H1 (cell line): ENCODE results near the gene WDR1.

ENCODE experiments used
- CEBPB ChIP-seq: IDR thresholded peaks from 2 replicates; pipeline ENCODE4 v1.6.1; 2012; ENCODE audit warnings: low read depth, low read length
- EP300 ChIP-seq, 2 experiments: IDR thresholded peaks; 1 replicate in 1 of 2; 2 replicates in 1 of 2; pipeline ENCODE4 v1.6.1; 2011 to 2012; ENCODE audit warnings: low read depth in 2 of 2, low read length in 2 of 2, mild to moderate bottlenecking in 2 of 2, borderline replicate concordance in 1 of 2, inconsistent platforms in 1 of 2, moderate library complexity in 1 of 2
- FOSL1 ChIP-seq: IDR thresholded peaks from 2 replicates; pipeline ENCODE4 v1.6.1; 2011; ENCODE audit warnings: mild to moderate bottlenecking, low read depth, low read length, moderate library complexity; ENCODE audit not compliant: insufficient read depth
- HDAC2 ChIP-seq, 2 experiments: fragments of 300-600 bp in 1 of 2; sonication (generic) in 1 of 2; IDR thresholded peaks; 2 replicates each; pipeline ENCODE4 v1.6.1; 2011 to 2012; ENCODE audit warnings: low read depth in 2 of 2, low read length in 2 of 2, mild to moderate bottlenecking in 2 of 2, moderate library complexity in 2 of 2, borderline replicate concordance in 1 of 2, inconsistent platforms in 1 of 2
- JUND ChIP-seq: IDR thresholded peaks from 2 replicates; pipeline ENCODE4 v1.6.1; 2011; ENCODE audit warnings: mild to moderate bottlenecking, improper control_type of control experiment, low read length
- POLR2A ChIP-seq, 2 experiments: IDR thresholded peaks; 1 replicate in 1 of 2; 2 replicates in 1 of 2; pipeline ENCODE4 v1.6.1; 2011; ENCODE audit warnings: low read depth in 2 of 2, low read length in 2 of 2, mild to moderate bottlenecking in 2 of 2; ENCODE audit errors: control extremely low read depth in 1 of 2
- RBBP5 ChIP-seq: IDR thresholded peaks from 2 replicates; pipeline ENCODE4 v1.7.1; 2012; ENCODE audit warnings: low read depth, mild to moderate bottlenecking, inconsistent platforms, low read length, moderate library complexity, borderline replicate concordance
- RFX5 ChIP-seq: IDR thresholded peaks from 2 replicates; pipeline ENCODE4 v1.6.1; 2011; ENCODE audit warnings: low read depth, low read length, improper control_type of control experiment, borderline replicate concordance
- SUZ12 ChIP-seq: fragments of 200-600 bp; sonication (generic); IDR thresholded peaks from 2 replicates; pipeline ENCODE4 v1.6.1; 2012; ENCODE audit warnings: mild to moderate bottlenecking, inconsistent platforms, low read length, moderate library complexity, mixed read lengths
- YY1 ChIP-seq: IDR thresholded peaks from 2 replicates; pipeline ENCODE4 v1.6.1; 2011; ENCODE audit warnings: low read depth, mild to moderate bottlenecking, low read length
- TF ChIP-seq, protein P1 (sequence below), 3 experiments: IDR thresholded peaks; 1 replicate in 2 of 3; 2 replicates in 1 of 3; pipeline versions ENCODE4 v1.5.1 to v1.6.1; 2011; ENCODE audit warnings: low read length in 3 of 3, mild to moderate bottlenecking in 3 of 3, inconsistent platforms in 2 of 3, low read depth in 1 of 3, moderate library complexity in 1 of 3; ENCODE audit not compliant: insufficient read depth in 1 of 3; ENCODE audit errors: control extremely low read depth in 1 of 3

- TF ChIP-seq RBBP5 = no peak
- TF ChIP-seq, protein P1, sequence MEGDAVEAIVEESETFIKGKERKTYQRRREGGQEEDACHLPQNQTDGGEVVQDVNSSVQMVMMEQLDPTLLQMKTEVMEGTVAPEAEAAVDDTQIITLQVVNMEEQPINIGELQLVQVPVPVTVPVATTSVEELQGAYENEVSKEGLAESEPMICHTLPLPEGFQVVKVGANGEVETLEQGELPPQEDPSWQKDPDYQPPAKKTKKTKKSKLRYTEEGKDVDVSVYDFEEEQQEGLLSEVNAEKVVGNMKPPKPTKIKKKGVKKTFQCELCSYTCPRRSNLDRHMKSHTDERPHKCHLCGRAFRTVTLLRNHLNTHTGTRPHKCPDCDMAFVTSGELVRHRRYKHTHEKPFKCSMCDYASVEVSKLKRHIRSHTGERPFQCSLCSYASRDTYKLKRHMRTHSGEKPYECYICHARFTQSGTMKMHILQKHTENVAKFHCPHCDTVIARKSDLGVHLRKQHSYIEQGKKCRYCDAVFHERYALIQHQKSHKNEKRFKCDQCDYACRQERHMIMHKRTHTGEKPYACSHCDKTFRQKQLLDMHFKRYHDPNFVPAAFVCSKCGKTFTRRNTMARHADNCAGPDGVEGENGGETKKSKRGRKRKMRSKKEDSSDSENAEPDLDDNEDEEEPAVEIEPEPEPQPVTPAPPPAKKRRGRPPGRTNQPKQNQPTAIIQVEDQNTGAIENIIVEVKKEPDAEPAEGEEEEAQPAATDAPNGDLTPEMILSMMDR (IDR thresholded peaks at IDR 0.05; ENCODE audit: control extremely low read depth in 1 of 3, insufficient read depth in 1 of 3, low read depth in 1 of 3, low read length in 3 of 3) = no peak
- no peak for TF ChIP-seq YY1
- TF ChIP-seq JUND = no peak
- TF ChIP-seq EP300 (IDR thresholded peaks at IDR 0.05; ENCODE audit: borderline replicate concordance in 1 of 2, low read depth in 2 of 2, low read length in 2 of 2) = no peak
- no peak for TF ChIP-seq POLR2A (IDR thresholded peaks at IDR 0.05; ENCODE audit: control extremely low read depth in 1 of 2, low read depth in 2 of 2, low read length in 2 of 2)
- TF ChIP-seq CEBPB = no peak
- TF ChIP-seq SUZ12 = no peak
- no peak for TF ChIP-seq RFX5
- TF ChIP-seq HDAC2 (IDR thresholded peaks at IDR 0.05; ENCODE audit: borderline replicate concordance in 1 of 2, low read depth in 2 of 2, low read length in 2 of 2) = no peak
- TF ChIP-seq FOSL1 = no peak
These were observed 85.5 kb downstream of the WDR1 start for GRCh38 chr4:10030972-10031667.
